ENCODE data around the gene SRGAP3.
"Not testable (repeated sequence)": the region's sequence is repeated elsewhere in the genome, so short reads cannot be mapped to it uniquely, and the experiment has no call there.

Gene SRGAP3

DNA sequence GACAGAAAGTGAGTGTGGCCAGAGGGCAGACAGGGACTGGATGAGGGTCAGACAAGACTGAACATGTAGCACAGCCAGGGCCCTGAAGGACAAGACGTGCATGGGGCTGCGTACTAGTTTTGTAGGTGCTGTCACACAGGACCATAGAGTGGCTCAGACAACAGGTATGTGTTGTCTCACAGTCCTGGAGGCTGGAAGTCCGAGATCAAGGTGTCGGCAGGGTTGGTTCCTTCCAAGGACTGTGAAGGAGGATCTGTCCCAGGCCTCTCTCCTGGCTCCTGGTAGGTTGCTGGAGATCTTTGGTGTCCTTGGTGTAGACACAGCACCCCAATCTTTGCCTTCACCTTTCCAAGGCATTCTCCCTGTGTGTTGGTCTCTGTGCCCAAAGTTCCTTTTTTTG lies 136.4 kb downstream of the SRGAP3 start:
- no peak for DNase-seq (ENCODE audit: low spot score)

DNA sequence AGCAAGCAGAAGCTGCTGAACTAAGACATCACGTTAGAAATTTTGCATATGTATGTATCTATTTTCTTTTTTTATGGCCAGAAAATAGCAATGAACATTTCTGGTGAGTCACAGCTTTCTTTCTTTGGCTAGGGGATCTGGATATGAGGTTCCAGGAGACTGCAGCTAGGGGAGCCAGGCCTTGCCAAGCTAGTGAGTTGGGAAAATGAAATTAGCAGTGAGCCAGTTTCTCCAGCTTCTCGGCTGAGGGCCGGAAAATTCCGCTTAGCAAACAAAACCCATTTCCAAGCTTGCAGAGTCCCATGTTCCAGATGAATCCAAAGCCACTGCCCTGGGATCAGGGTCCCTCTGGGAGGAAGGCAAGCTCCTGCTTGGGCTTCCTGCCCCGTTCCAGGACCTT lies 137.6 kb downstream of the SRGAP3 start:
- no peak for DNase-seq (ENCODE audit: low spot score)

GRCh38 chr3:9111417-9111816 lies 138.0 kb downstream of the SRGAP3 start:
- no peak for DNase-seq (ENCODE audit: low spot score)

GRCh38 chr3:9110802-9111201 lies 138.6 kb downstream of the SRGAP3 start:
- no peak for DNase-seq (ENCODE audit: low spot score)

GRCh38 chr3:9110316-9110715 lies 139.1 kb downstream of the SRGAP3 start:
- no peak for DNase-seq (ENCODE audit: low spot score)

GRCh38 chr3:9109568-9109914 lies 139.9 kb downstream of the SRGAP3 start:
- DNase-seq (ENCODE audit: low spot score) = no peak

GRCh38 chr3:9108876-9109567 lies 140.4 kb downstream of the SRGAP3 start:
- no peak for DNase-seq (ENCODE audit: low spot score)

DNA sequence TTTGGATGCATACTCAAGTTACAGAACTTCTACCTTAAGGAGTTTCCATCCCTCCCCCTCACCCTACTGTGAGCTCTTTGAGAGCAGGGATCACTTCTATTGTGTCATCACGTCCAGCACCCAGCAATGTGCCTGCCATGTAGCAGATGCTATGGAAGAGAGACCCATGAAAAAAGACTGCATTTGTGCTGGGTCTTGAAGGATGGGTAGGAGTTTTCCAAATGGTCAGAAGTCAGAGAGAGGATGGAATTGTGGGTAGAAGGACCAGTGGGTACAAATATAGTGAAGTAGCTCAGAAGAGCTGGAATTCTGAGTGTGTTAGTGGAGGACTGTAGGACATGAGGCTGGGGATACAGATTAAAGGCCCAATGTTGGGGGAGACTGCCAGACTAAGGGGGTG lies 141.7 kb downstream of the SRGAP3 start:
- no peak for DNase-seq (ENCODE audit: low spot score)

DNA sequence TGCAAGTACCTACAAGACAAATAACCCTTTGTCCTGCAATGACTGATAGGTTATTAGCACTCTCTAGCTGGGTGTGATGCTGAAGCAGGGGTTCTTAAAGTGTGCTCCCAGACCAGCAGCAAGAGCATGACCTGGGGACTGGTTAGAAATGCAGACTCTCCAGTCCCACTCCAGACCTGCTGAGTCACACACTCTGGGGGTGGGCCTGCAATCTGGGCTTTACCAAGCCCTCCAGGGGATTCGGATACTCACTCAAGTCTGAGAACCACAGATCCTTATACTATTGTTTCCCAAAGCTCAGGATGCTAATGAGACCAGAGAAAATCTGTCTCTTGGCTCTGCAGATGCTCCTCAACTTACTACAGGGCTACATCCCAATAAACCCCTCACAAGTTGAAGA lies 144.0 kb downstream of the SRGAP3 start:
- no peak for DNase-seq (ENCODE audit: low spot score)

DNA sequence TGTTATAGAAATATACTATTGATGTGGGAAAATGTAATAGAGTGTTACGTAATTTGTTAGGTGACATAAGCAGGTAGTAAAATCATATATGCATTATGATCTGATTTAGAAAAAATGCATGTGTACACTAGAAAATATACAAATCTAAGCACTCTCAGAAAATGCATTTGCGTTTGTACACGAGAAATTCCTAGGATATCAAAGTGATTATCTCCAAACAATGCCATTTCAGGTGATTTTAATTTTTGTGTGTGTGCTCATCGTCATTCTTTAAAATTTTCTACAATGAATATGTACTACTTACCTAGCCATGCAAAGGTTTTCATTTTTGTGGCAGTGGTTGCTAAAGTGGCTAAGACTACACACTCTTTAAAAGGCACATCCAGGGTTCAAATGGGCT lies 145.3 kb downstream of the SRGAP3 start:
- no peak for DNase-seq (ENCODE audit: low spot score)

DNA sequence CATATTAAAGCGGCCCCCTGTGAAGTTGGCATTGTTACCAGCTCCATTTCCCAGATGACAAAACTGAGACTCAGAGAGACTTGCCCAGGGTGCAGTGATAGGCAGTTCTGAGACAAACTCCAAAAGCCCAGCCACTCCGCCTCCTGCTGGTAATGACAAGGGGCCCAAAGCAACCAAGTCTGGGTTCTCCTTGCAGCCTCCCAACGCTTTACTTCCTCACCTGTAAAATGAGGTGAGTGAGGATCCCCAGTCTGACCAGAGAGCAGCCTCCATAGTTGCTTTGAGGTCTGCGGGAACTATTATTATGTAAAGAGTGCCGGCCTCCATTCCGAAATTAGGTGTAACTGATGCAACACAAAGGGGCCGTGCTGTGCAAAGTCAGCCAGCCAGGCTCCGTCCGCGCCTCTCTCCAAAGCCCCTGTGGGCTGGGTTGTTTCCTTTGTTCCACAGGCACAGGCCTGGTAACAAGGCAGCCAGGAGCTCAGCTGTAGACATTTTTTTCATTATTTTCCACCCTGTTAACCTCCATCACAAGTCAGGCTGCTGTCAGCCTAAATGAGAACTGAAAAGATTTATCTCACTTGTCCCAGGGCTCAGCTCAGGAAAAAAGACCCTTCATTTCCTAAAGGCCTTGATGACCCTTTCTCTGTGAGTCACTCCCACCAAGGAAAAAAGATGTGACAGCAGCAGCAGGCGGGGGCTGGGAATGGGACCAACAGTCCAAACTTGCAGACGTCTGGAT lies 147.0 kb downstream of the SRGAP3 start:
- DNase-seq (ENCODE audit: low spot score) = no peak

DNA sequence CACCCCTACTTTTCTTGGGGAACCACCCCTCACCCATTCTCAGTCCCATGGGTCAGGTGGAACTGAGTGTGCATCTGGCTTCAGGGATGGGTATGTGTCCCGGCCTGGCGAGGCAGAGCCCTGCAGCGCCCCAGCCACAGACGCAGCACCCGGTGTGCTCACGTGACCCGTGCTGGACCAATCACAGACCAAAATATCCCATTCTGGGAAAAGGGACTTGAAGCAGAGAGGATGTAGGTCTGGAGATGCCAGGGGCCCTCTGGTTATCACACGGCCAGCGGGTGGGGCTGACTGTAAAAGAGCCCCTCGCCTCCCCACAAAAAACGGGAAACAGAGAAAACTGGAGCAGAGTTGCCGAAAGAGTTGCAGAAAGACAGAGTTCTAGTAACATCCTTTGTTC lies 148.2 kb downstream of the SRGAP3 start:
- no peak for DNase-seq (ENCODE audit: low spot score)

- DNase-seq (ENCODE audit: low spot score) = no peak
Observed at GRCh38 chr3:9100513-9100894, 148.9 kb downstream of the SRGAP3 start.

DNA sequence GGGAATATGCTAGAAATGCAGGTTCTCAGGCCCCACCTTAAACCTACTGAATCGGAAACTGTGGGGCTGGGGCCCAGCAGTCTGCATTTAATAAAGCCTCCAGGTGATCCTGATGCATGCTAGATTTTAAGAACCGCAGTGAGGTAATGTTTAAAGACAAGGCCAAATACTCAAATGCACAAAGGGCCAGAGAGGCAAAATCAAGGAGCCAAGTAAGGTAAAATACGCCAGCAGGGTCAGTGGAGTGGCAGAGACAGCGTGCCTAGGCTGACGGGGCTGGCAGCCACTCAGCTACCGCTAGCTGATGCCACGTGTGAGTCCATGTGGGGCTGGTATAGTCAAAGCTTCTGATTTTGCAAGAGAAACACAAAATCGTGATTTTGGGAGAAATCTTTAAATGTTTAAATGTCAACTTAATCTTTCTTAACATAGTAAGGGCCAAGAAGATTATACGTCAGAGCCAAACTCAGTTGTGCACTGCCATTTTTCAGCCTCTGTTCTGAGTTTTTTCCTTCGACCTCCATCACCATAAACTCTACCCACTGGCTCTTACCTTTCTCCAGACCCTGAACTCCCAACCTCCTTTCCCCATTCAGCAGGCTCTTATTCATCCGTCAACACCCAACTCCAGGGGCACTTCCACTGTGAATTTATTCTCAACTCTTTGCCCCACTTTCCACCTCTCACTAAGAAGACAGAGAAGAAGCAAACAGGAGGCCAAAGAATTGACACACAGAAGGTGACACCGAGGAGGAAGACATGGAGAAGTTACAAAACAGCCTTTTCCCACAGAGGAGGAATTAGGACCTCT lies 149.5 kb downstream of the SRGAP3 start:
- DNase-seq (ENCODE audit: low spot score) = no peak

DNA sequence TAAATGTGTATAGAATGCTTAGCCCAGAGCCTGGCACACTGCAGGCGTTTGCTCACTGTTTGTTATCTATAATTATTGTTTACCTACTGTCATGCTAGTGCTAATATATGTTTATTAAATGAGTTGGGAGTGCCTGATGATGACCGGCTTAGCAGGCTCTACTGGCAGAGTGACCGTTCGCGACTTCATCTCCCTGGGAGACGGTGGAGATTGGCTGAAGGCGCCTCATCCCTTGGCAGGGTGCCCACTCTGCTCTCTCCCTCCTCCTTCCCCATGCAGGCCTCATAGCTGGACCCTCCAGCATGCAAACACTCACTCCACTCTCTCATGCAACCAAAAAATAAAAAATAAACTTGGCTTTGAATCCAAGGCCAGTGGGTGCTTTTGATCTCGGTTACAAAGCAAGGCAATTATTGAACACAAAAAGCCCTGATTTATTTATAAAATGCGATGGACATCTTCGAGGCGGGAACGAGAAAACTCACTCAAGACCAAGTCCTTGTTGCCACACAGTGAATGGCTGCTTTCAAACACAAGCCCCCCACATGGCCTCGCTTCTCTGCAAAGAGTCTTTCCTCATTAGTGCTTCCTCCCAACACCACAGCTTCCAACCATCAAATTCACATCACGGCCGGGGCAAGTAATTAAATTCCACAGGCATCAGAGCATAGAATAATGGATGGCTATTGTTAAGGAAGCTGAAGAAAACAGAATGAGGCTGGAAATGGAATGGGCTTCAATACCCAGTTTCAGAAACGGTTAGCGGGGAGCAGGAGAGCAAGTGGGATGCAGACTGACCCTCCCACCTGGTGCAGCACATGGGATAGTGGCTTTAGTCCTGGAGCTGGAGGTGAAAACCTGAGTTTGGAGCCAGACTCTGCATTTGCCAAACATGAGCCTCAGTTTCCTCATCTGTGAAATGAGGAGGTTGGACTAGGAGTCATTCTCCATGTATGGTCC lies 150.4 kb downstream of the SRGAP3 start:
- no peak for DNase-seq (ENCODE audit: low spot score)

GRCh38 chr3:9097495-9097894 lies 152.0 kb downstream of the SRGAP3 start:
- DNase-seq (ENCODE audit: low spot score) = no peak

GRCh38 chr3:9091486-9092235 lies 157.8 kb downstream of the SRGAP3 start:
- no peak for DNase-seq (ENCODE audit: low spot score)

DNA sequence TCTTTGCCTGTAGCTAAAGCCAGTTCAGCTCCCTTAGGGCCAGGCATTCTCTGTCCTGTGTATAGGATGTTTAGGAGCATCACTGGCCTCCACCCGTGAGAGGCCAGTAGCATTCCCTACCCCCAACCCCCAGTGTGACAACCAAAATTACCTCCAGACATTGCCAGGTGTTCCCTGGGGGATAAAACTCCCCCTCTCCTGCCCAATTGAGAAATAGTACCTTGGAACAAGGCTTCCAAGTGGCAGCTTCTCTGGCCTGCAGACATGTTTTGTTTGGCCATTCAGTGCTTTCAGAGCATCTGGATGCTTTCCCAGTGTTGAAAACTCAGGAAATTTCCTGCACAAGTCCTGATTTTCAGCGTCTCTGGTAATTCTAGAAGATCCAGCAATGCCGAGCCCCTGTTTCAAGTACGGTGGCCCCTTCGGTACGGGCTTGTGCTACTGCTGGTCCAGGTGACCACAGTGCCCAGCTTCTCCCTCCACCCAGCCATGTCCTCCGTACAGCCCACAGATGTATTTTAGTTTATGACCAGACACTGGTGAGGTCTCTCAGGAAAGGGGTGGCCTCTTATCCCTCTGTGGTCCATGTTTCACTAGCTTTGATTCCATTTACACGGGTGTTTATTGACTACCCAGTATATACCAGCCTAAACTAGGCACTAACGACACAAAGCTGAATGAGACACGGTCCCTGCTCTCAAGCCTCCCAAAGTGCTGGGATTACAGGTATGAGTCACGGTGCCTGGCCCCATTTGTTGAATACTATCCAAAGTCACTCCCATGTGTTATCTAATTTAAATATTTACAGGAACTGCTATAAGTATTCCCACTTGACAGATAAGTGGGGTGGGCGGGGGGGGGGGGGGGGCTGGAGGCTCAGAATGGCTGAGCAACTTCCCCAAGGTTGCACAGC lies 160.7 kb downstream of the SRGAP3 start:
- no peak for DNase-seq (ENCODE audit: low spot score)

GRCh38 chr3:9087831-9088413 lies 161.5 kb downstream of the SRGAP3 start:
- DNase-seq (ENCODE audit: low spot score) = no peak

DNA sequence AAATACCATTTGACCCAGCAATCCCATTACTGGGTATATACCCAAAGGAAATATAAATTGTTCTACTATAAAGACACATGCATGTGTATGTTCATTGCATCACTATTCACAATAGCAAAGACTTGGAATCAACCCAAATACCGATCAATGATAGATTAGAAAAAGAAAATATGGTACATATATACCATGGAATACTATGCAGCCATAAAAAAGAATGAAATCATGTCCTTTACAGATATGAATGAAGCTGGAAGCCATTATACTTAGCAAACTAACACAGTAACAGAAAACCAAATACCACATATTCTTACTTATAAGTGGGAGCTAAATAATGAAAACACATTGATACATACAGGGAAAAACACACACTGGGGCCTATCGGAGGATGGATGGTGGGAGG lies 164.0 kb downstream of the SRGAP3 start:
- not testable (repeated sequence) for DNase-seq (ENCODE audit: low spot score)

Data from CD4-positive, alpha-beta T cell treated with Interleukin-15 for 4 hours (primary cell).